Liver (tissue), 9 donors: ENCODE measurements around the gene ARMC5. TPM values are rescaled to one million over a fixed set of nuclear protein-coding genes. Genes with fewer than 3 reads are reported as not detected.

ENCODE experiments used
- DNase-seq: peaks from one replicate; pipeline ENCODE4 v3.0.0-alpha.2; 2017; ENCODE audit warnings: low spot score
- H3K27ac ChIP-seq, 2 donors: one replicate each; pipeline ENCODE4 v1.7.0; 2013; ENCODE audit warnings: inconsistent platforms in 2 of 2, low read length in 2 of 2, control low read depth in 1 of 2, low read depth in 1 of 2, mild to moderate bottlenecking in 1 of 2
- H3K27me3 ChIP-seq, 4 donors: one replicate each; pipeline versions ENCODE4 v1.6.1 to v1.7.0; 2013; ENCODE audit warnings: low read length in 3 of 4, inconsistent platforms in 1 of 4, mild to moderate bottlenecking in 1 of 4, moderate library complexity in 1 of 4; ENCODE audit not compliant: control insufficient read depth in 4 of 4, insufficient read depth in 4 of 4
- H3K36me3 ChIP-seq, 4 donors: one replicate each; pipeline versions ENCODE4 v1.6.1 to v1.7.0; 2013; ENCODE audit warnings: low read length in 3 of 4, mild to moderate bottlenecking in 3 of 4, low read depth in 1 of 4, moderate library complexity in 1 of 4; ENCODE audit not compliant: control insufficient read depth in 4 of 4, insufficient read depth in 3 of 4
- H3K4me1 ChIP-seq, 4 donors: one replicate each; pipeline versions ENCODE4 v1.6.1 to v1.7.0; 2013; ENCODE audit warnings: low read length in 3 of 4, mild to moderate bottlenecking in 3 of 4, moderate library complexity in 1 of 4; ENCODE audit not compliant: control insufficient read depth in 4 of 4, insufficient read depth in 4 of 4
- H3K4me3 ChIP-seq, 3 donors: one replicate each; pipeline versions ENCODE4 v1.6.1 to v1.7.0; 2013; ENCODE audit warnings: low read length in 3 of 3, control low read depth in 1 of 3, low read depth in 1 of 3, mild to moderate bottlenecking in 1 of 3
- H3K9ac ChIP-seq, 2 donors: one replicate each; pipeline ENCODE4 v1.7.0; 2013; ENCODE audit warnings: low read length in 2 of 2, mild to moderate bottlenecking in 2 of 2, moderate library complexity in 2 of 2, control low read depth in 1 of 2, low read depth in 1 of 2
- H3K9me3 ChIP-seq, 4 donors: one replicate each; pipeline versions ENCODE4 v1.6.1 to v1.7.0; 2013; ENCODE audit warnings: low read length in 3 of 4; ENCODE audit not compliant: control insufficient read depth in 4 of 4
- ATF3 ChIP-seq: IDR thresholded peaks from 2 replicates; pipeline ENCODE4 v1.6.1; 2016; ENCODE audit warnings: antibody characterized with exemption
- CTCF ChIP-seq: fragments of 150-350 bp; IDR thresholded peaks from 2 replicates; pipeline ENCODE4 v1.5.1; 2017; ENCODE audit warnings: improper control_type of control experiment, low read depth, low read length; ENCODE audit not compliant: missing input control
- EGR1 ChIP-seq, 2 donors: IDR thresholded peaks; 2 replicates each; pipeline ENCODE4 v1.6.1; 2016 to 2018; ENCODE audit warnings: antibody characterized with exemption in 2 of 2, low read depth in 2 of 2
- FOXA1 ChIP-seq: IDR thresholded peaks from 2 replicates; pipeline ENCODE4 v1.6.1; 2016; ENCODE audit warnings: antibody characterized with exemption
- FOXA2 ChIP-seq: IDR thresholded peaks from 2 replicates; pipeline ENCODE4 v1.6.1; 2016; ENCODE audit warnings: antibody characterized with exemption
- GABPA ChIP-seq, 2 donors: IDR thresholded peaks in 1 of 2; conservative IDR thresholded peaks in 1 of 2; 2 replicates each; pipeline ENCODE4 v1.6.1; 2016; ENCODE audit warnings: antibody characterized with exemption in 2 of 2, mild to moderate bottlenecking in 1 of 2, moderate library complexity in 1 of 2
- HNF4A ChIP-seq, 2 donors: conservative IDR thresholded peaks; 2 replicates each; pipeline ENCODE4 v1.6.1; 2016; ENCODE audit warnings: antibody characterized with exemption in 2 of 2, mild to moderate bottlenecking in 2 of 2
- HNF4G ChIP-seq: IDR thresholded peaks from 2 replicates; pipeline ENCODE4 v1.6.1; 2016; ENCODE audit warnings: antibody characterized with exemption
- JUND ChIP-seq, 2 donors: IDR thresholded peaks; 2 replicates each; pipeline ENCODE4 v1.6.1; 2016; ENCODE audit warnings: antibody characterized with exemption in 2 of 2
- NR2F2 ChIP-seq: IDR thresholded peaks from 2 replicates; pipeline ENCODE4 v1.6.1; 2016; ENCODE audit warnings: antibody characterized with exemption
- RAD21 ChIP-seq, 2 donors: IDR thresholded peaks; 2 replicates each; pipeline ENCODE4 v1.6.1; 2016; ENCODE audit warnings: antibody characterized with exemption in 2 of 2, mild to moderate bottlenecking in 2 of 2
- REST ChIP-seq: IDR thresholded peaks from 2 replicates; pipeline ENCODE4 v1.6.1; 2016; ENCODE audit warnings: antibody characterized with exemption, mild to moderate bottlenecking
- RXRA ChIP-seq, 2 donors: IDR thresholded peaks; 2 replicates each; pipeline ENCODE4 v1.6.1; 2017 to 2018; ENCODE audit warnings: antibody characterized with exemption in 2 of 2, mild to moderate bottlenecking in 1 of 2
- SP1 ChIP-seq: IDR thresholded peaks from 2 replicates; pipeline ENCODE4 v1.6.1; 2018; ENCODE audit warnings: antibody characterized with exemption, mild to moderate bottlenecking
- TAF1 ChIP-seq: conservative IDR thresholded peaks from 2 replicates; pipeline ENCODE4 v1.6.1; 2016; ENCODE audit warnings: antibody characterized with exemption, mild to moderate bottlenecking
- YY1 ChIP-seq: IDR thresholded peaks from 2 replicates; pipeline ENCODE4 v1.6.1; 2016; ENCODE audit warnings: antibody characterized with exemption, mild to moderate bottlenecking
- whole genome bisulfite sequencing: extraction: QIAGEN DNeasy Blood & Tissue Kit; methylation state at CpG from one replicate; pipeline ENCODE4 v1.1.7; 2013; 5-methylcytosine and 5-hydroxymethylcytosine counted together
- polyA plus RNA-seq, 2 donors: library from polyadenylated mRNA; stranded (reverse) in 1 of 2; unstranded in 1 of 2; fragments of 200-250 nt in 1 of 2; fragments of >200 nt in 1 of 2; fragmentation: Nextera tagmentation in 1 of 2; extraction: Ambion mirVana in 1 of 2; gene quantifications; one replicate each; pipeline versions ENCODE4 v1.2.1 to v1.2.3, GENCODE V29; 2013 to 2015
- total RNA-seq, 2 donors: library from RNA; depleted of rRNA; stranded (reverse); fragments of >200 nt; gene quantifications; one replicate each; pipeline ENCODE4 v1.2.3, GENCODE V29; 2014
- TF ChIP-seq, protein P1 (sequence below): IDR thresholded peaks from 2 replicates; pipeline ENCODE4 v1.6.1; 2016; ENCODE audit warnings: antibody characterized with exemption
- TF ChIP-seq, protein P2 (sequence below): IDR thresholded peaks from 2 replicates; pipeline ENCODE4 v1.6.1; 2016; ENCODE audit warnings: antibody characterized with exemption
- donor health status: healthy.
- donor health status: healthy.
- donor health status: healthy.
- donor health status: healthy.
- donor health status: healthy.

Gene ARMC5
- total and polyA plus RNA-seq, 4 donors = 5.4 to 13.3 (median 11.4) TPM

GRCh38 chr16:31485571-31485970 is 26.3 kb downstream of the ARMC5 start:
- no peak for TF ChIP-seq HNF4A (conservative IDR thresholded peaks at IDR 0.05)
- TF ChIP-seq GABPA (IDR thresholded peaks at IDR 0.05 in 1 of 2, conservative IDR thresholded peaks at IDR 0.05 in 1 of 2) = no peak
- TF ChIP-seq EGR1 (IDR thresholded peaks at IDR 0.05; ENCODE audit: low read depth in 2 of 2) = no peak
- no peak for TF ChIP-seq REST
- no peak for TF ChIP-seq JUND (IDR thresholded peaks at IDR 0.05)
- no peak for TF ChIP-seq YY1
- no peak for TF ChIP-seq NR2F2
- no peak for TF ChIP-seq HNF4G
- TF ChIP-seq, protein P1, sequence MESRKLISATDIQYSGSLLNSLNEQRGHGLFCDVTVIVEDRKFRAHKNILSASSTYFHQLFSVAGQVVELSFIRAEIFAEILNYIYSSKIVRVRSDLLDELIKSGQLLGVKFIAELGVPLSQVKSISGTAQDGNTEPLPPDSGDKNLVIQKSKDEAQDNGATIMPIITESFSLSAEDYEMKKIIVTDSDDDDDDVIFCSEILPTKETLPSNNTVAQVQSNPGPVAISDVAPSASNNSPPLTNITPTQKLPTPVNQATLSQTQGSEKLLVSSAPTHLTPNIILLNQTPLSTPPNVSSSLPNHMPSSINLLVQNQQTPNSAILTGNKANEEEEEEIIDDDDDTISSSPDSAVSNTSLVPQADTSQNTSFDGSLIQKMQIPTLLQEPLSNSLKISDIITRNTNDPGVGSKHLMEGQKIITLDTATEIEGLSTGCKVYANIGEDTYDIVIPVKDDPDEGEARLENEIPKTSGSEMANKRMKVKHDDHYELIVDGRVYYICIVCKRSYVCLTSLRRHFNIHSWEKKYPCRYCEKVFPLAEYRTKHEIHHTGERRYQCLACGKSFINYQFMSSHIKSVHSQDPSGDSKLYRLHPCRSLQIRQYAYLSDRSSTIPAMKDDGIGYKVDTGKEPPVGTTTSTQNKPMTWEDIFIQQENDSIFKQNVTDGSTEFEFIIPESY = no peak
- TF ChIP-seq TAF1 = no peak
- TF ChIP-seq CTCF = no peak
- TF ChIP-seq RXRA (IDR thresholded peaks at IDR 0.05) = no peak
- TF ChIP-seq RAD21 (IDR thresholded peaks at IDR 0.05) = no peak
- TF ChIP-seq FOXA1 = no peak
- TF ChIP-seq ATF3 = no peak
- TF ChIP-seq SP1 = no peak
- TF ChIP-seq FOXA2 = no peak
- Histone ChIP-seq H3K9ac (no peak overlapping the region), H3K9me3 (no peaks in the 10 kb centered on the region), H3K4me3 (no peak overlapping the region), H3K4me1 (peaks cover 3 to 17% (median 11%) of the 10 kb centered on the region in 4 donors), H3K27me3 (no peaks in the 10 kb centered on the region), H3K27ac (no peak overlapping the region), H3K36me3 (peaks cover 0 to 6% (median 0%) of the 10 kb centered on the region in 4 donors)
- no peak for DNase-seq
- 95% methylated on average over 17 of the region's 17 CpGs for WGBS

DNA sequence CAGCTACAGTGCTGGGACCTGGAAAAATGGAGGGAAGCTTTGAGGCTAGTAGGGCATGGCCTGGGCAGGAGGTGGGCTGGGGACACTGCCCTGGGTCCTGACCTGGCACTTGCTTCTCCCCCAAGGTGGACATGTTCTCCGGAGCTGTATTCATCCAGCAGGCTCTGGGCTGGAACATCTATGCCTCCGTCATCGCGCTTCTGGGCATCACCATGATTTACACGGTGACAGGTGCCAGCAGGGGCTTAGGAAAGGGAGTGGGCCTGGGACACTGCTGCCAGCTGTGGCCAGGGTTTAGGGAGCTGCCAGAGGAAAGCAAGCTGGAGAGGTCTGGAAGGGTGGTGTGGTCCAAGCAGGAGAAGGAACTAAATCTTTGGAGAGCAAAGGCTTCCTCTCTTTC is 26.7 kb downstream of the ARMC5 start:
- no peak for DNase-seq
- Histone ChIP-seq H3K4me1 (peaks cover 3 to 17% (median 11%) of the 10 kb centered on the region in 4 donors), H3K4me3 (no peak overlapping the region), H3K27me3 (no peaks in the 10 kb centered on the region), H3K36me3 (peaks cover 0 to 11% (median 0%) of the 10 kb centered on the region in 4 donors), H3K9me3 (no peaks in the 10 kb centered on the region), H3K9ac (no peak overlapping the region), H3K27ac (no peak overlapping the region)
- WGBS = 96% methylated on average over 5 of the region's 5 CpGs
- TF ChIP-seq ATF3 (no peak), FOXA2 (no peak), CTCF (no peak), RXRA (IDR thresholded peaks at IDR 0.05) (no peak), EGR1 (IDR thresholded peaks at IDR 0.05; ENCODE audit: low read depth in 2 of 2) (no peak), SP1 (no peak), TAF1 (no peak), HNF4A (conservative IDR thresholded peaks at IDR 0.05) (no peak), JUND (IDR thresholded peaks at IDR 0.05) (no peak)
- TF ChIP-seq, protein P1 = no peak
- TF ChIP-seq, protein P2, sequence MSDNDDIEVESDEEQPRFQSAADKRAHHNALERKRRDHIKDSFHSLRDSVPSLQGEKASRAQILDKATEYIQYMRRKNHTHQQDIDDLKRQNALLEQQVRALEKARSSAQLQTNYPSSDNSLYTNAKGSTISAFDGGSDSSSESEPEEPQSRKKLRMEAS = no peak
